Epithelial cell of esophagus (primary cell): ENCODE data around the gene ALG11.
"Not testable (repeated sequence)": the region's sequence is repeated elsewhere in the genome, so short reads cannot be mapped to it uniquely, and the experiment has no call there.

Experiments
- DNase-seq: peaks from one replicate; pipeline ENCODE4 v3.0.0; 2010; ENCODE audit warnings: low read depth
- H3K4me3 ChIP-seq: 2 replicates; pipeline ENCODE4 v1.5.1; 2011; ENCODE audit warnings: mild to moderate bottlenecking, low read length, control low read depth
- TF ChIP-seq, protein P1 (sequence below): IDR thresholded peaks from 2 replicates; pipeline ENCODE4 v1.5.1; 2011; ENCODE audit warnings: low read depth, mild to moderate bottlenecking, low read length, control low read depth, inconsistent platforms; ENCODE audit not compliant: insufficient read depth; ENCODE audit errors: missing control alignments

The ALG11 gene

DNA sequence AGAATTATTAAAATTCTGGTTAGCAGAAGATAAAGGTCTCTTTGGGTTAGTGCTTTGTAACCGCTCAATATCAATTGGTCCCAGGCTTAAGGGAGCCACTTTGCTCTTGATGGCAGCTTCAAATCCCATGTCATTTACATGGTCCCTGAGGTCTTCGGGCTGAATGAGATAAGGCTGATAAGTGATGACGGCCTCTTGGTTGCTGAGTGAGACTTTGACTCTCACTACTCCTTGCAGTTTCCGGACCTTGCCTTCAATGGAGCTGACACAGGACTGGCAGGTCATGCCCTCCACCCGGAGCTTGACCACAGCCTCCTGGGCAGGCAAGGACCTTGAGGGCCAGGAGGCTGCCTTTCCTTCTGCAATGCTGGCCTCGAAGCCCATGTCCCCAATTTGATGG lies 37.7 kb upstream of the ALG11 start:
- no peak for DNase-seq
- TF ChIP-seq, protein P1, sequence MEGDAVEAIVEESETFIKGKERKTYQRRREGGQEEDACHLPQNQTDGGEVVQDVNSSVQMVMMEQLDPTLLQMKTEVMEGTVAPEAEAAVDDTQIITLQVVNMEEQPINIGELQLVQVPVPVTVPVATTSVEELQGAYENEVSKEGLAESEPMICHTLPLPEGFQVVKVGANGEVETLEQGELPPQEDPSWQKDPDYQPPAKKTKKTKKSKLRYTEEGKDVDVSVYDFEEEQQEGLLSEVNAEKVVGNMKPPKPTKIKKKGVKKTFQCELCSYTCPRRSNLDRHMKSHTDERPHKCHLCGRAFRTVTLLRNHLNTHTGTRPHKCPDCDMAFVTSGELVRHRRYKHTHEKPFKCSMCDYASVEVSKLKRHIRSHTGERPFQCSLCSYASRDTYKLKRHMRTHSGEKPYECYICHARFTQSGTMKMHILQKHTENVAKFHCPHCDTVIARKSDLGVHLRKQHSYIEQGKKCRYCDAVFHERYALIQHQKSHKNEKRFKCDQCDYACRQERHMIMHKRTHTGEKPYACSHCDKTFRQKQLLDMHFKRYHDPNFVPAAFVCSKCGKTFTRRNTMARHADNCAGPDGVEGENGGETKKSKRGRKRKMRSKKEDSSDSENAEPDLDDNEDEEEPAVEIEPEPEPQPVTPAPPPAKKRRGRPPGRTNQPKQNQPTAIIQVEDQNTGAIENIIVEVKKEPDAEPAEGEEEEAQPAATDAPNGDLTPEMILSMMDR = no peak
- no peak overlapping the region for H3K4me3 ChIP-seq

DNA sequence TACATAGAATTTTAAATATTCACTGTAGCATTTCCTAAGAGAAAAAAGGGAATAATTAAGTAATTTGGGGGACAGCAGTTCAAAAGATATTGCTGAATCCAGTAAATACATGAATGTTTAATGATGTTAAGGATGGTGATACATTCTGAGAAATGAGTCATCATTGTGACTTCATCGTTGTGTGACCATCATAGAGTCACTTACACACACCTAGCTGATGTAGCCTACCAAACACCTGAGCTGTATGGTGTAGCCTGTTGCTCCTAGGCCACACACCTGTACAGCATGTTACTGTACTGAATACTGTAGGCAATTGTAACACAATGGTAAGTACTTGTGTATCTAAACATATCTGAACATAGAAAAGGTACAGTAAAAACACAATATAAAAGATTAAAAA lies 35.8 kb upstream of the ALG11 start:
- TF ChIP-seq, protein P1 = no peak
- DNase-seq = peak; percentile 49
- no peak overlapping the region for H3K4me3 ChIP-seq

DNA sequence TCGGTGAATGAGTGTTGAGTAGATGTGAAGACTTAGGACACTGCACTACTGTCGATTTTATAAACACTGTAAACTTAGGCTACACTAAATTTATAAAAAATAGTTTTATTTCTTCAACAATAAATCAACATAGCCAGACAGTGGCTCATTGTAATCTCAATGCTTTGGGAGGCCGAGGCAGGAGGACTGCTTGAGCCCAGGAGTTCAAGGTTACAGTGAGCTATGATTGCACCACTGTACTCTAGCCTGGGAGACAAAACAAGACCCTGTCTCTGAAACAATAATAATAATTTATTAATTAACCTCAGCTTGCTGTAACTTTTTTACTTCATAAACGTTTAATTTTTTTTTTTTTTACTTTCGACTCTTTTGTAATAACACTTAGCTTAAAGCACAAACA lies 35.3 kb upstream of the ALG11 start:
- TF ChIP-seq, protein P1 = no peak
- no peak for DNase-seq
- H3K4me3 ChIP-seq = no peak overlapping the region

DNA sequence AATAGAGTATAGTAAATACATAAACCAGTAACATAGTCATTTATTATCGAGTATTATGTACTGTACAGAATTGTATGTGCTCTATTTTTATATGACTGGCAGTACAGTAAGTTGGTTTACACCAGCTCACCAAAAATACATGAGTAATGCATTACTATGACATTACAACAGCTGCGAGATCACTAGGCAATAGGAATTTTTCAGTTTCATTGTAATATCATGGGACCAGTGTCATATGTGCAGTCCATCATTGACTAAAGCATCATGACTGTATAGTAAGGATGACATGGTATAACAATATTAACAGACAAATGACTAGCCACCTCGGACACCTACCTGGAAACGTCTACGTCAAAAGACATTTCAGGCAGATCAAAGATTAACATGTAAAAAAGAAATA lies 34.6 kb upstream of the ALG11 start:
- no peak overlapping the region for H3K4me3 ChIP-seq
- TF ChIP-seq, protein P1 = no peak
- DNase-seq = peak; percentile 43

DNA sequence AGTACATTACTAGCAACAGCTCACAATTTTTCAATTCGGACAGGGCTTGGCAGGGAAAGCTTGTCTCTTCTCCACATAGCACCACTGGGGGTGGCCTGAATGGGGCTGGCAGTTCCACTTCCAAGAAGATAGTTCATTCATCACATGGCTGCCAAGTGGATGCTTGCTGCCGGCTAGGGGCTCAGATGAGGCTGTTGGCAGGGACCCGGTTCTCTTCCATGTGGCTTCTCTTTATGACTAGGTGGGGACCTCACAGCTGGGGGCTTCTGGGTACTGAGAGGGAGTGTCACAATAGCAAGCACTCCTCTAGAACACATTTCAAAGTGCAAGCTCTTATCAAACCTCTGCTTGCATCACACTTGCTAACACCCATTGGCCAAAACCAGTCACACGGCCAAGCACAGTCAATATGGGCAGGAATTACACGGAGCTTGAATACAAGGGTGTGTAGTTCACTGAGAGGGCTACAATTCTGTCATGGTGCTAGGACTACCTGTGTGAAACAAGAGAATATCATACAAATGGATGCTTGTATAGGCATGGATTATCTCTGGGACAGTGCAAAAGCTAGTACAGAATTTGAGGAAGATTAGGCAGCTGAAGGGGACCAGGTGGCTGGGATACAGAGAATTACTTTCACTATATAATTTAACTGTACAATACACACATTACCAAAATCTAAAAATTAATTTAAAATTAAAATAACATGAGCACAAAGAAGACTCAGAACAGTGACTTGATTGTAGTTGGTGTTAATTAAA lies 33.2 kb upstream of the ALG11 start:
- TF ChIP-seq, protein P1 = no peak
- H3K4me3 ChIP-seq = no peak overlapping the region
- no peak for DNase-seq

DNA sequence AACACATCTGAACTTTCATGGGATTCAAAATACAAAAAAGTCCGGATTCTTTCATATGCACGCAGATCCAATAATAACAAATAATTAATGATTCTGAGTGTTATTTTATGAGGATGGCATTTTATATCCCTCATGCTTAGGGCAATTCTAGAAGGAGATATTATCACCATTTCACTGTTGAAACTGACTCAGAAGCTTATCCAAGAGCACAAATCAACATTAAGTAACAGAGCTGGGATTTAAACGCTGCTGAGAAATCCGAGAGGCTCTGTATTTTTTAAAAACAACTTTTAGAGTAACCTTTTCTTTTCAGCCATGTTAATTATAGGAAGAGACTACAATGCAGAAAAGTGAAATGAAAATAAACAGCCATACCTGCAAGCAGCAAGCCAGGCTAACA lies 31.3 kb upstream of the ALG11 start:
- TF ChIP-seq, protein P1 = no peak
- no peak for DNase-seq
- no peak overlapping the region for H3K4me3 ChIP-seq

DNA sequence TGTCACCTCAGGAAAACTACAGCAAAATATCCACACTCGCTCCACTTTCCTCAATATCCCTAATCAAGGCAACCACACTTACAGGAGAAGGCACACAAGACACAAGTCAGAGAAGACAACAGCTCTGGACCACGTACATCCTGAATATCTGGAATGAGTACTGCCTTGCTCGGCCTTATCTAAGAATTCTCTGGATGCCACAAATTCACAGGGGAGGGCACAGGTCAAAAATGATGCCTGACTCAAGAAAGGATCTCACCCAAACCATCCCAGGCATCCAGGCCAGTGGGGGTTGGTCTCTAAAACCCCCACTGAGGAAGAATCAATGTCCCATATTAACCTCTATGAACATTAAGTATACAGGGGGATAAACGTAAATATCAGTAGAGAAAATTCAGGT lies 30.8 kb upstream of the ALG11 start:
- TF ChIP-seq, protein P1 = no peak
- DNase-seq = no peak

DNA sequence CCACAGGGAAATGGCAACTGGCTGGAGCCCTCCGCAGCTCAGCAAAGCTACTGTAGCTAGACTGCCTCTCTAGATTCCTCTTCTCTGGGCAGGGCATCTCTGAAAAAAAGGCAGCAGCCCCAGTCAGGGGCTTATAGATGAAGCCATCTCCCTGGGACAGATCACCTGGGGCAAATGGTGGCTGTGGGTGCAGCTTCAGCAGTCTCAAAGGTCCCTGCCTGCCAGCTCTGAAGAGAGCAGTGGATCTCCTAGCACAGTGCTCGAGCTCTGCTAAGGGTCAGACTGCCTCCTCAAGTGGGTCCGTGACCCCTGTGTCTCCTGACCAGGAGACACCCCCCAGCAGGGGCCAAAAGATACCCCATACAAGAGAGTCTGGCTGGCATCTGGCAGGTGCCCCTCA lies 28.9 kb upstream of the ALG11 start:
- not testable (repeated sequence) for DNase-seq, H3K4me3 ChIP-seq

More for the DNA sequence above, 30.8 kb upstream of the ALG11 start:
- no peak overlapping the region for H3K4me3 ChIP-seq

DNA sequence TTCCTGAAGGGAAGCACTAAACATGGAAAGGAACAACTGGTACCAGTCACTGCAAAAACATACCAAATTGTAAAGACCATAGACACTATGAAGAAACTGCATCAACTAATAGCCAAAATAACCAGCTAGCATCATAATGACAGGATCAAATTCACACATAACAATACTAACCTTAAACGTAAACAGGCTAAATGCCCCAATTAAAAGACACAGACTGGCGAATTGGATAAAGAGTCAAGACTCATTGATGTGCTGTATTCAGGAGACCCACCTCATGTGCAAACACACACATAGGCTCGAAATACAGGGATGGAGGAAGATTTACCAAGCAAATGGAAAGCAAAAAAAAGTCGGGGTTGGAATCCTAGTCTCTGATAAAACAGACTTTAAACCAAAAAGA lies 27.3 kb upstream of the ALG11 start:
- DNase-seq, H3K4me3 ChIP-seq: not testable (repeated sequence)
